M059J (cell line): Measurements from ENCODE around the gene NPC2. TPM values are rescaled to one million over a fixed set of nuclear protein-coding genes. Genes with fewer than 3 reads are reported as not detected.

ENCODE experiments used
- total RNA-seq: library from RNA; depleted of rRNA; stranded (reverse); fragments of >200 nt; shearing (Covaris generic); gene quantifications from 2 replicates; pipeline ENCODE4 v1.2.3, GENCODE V29; 2014; rRNA removed

Gene NPC2
- total RNA-seq, 1 experiment from 2014 or later = 390 TPM

Other genes with a start within 250 kb of the NPC2 start
- 18.2 and 27.1 TPM in 2 replicates for gene ABCD4, start 190.4 kb downstream of the NPC2 start, total RNA-seq
- gene VRTN, start 144.8 kb downstream of the NPC2 start, total RNA-seq = not detected in 2 replicates
- not detected in 2 replicates for gene SYNDIG1L, start 67.1 kb downstream of the NPC2 start, total RNA-seq
- gene ISCA2, start 460 bp upstream of the NPC2 start, total RNA-seq = 29.8 and 33.6 TPM in 2 replicates
- 2.2 and 5.2 TPM in 2 replicates for gene LTBP2, start 118.9 kb upstream of the NPC2 start, total RNA-seq
- 20.3 and 25.8 TPM in 2 replicates for gene AREL1, start 219.8 kb upstream of the NPC2 start, total RNA-seq
- 62.2 and 67.1 TPM in 2 replicates for gene FCF1, start 219.8 kb upstream of the NPC2 start, total RNA-seq